Brain pericyte (primary cell): ENCODE results near the gene MAP2K2.
"Not testable (repeated sequence)": the region's sequence is repeated elsewhere in the genome, so short reads cannot be mapped to it uniquely, and the experiment has no call there.

Experiments used
- DNase-seq: peaks from one replicate; pipeline ENCODE4 v3.0.0-alpha.2; 2012; ENCODE audit warnings: low read depth, low spot score

The MAP2K2 gene

DNA sequence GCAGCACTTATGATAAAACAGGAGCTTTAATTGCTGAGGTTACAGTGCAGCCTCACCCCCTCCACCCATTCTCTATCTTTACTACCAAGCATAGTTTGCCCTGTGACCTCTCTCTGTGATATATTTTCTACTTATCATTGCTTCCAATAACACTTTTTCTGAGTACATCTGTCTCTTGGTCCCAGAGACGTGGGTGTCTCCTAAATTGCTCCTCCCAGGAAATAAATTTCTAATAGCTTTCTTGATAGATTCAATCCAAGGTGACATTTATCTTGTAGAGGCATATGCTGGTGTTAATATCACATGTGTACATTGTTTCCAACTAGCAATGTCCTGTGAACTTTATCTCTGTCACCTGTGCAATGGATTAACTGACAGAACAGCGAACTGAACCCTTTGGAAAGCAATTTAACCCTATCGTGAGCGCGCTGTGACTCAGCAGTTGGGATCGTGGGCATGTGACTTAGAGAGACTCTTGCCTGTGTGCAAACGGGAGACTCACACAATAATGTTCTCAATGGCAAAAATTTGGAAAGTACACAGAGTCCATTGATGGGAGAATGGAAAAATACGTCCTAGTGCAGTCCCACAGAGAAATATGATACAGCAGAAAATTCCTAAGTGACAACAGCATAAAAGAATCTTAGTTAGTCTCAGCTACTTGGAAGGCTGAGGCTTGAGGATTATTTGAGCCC, 7.0 kb upstream of the MAP2K2 start:
- DNase-seq: no peak

DNA sequence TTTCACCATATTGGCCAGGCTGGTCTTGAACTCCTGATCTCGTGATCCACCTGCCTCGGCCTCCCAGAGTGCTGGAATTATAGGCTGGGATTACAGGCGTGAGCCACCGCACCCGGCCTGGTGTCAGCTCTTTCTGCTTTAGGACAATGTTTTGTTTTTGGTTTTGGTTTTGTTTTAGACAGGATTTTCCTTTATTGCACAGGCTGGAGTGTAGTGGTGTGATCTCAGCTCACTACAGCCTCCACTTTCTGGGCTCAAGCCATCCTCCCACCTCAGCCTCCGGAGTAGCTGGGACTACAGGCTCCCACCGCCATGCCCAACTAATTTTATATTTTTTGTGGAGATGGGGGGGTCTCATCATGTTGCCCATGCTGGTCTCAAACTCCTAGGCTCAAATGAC, 5.1 kb upstream of the MAP2K2 start:
- not testable (repeated sequence) for DNase-seq

DNA sequence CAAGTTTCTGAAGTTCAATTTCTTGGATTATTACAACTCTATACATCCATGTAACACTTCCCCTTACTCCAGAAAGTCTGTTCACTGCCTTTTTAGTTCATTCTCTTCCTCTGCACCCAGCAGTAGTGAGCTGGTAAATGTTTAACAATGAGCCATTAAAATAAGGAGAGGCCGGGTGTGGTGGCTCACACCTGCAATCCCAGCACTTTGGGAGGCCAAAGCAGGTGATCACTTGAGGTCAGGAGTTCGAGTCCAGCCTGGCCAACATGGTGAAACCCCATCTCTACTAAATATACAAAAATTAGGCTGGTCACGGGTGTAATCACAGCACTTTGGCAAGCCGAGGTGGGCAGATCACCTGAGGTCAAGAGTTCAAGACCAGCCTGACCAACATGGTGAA, 3.4 kb upstream of the MAP2K2 start:
- not testable (repeated sequence) for DNase-seq

DNA sequence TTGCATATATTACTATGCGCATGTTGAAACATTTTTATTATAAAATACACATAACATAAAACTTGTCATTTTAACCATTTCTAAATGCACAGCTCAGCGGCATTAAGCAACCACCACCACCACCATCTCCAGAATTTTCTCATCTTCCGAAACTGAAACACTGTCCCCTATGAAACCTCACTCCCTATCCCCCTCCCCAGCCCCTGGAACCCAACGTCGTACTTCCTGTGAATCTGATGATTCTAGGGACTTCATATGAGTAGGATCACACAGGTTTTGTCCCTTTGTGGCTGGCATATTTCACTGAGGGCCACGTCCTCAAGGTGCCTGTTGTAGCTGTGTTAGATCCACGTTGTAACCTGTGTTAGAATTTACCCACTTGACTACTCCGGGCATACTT, 716 bp upstream of the MAP2K2 start:
- no peak for DNase-seq

DNA sequence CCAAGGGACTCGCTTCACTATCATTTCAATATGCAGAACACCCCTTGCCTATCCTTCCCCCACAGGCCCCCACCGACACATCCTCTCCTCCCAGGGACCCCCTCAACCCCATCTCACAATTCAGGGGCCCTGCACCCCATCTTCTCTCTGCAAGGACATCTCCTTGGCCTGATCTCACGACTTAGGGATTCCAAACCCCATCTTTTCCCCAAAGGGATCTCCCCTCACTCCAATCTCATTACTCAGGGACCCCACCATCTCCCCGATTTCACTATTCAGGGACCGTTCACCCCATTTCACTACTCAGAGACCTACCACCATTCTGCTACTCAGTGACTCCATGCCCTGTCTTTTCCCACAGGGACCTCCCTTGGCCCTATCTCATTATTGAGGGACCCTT, 1.4 kb downstream of the MAP2K2 start:
- DNase-seq: no peak

DNA sequence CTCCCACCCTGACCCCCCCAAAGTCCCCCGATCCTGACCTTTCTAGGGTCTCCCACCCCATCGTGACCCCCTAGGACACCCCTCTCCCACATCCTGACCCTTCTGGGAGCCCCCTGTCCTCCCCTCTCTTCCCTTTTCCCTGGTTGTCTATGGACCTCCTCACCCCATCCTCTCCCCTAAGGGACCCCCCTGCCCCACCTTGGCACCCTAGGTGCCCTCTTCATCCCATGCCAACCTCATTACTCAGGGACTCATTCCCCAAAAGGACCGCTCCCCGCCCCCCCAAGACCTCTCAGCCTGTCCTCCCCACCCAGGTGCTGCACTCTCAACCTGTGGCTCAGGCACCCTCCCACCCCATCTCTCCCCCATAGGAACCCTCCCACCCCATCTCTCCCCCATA, 2.1 kb downstream of the MAP2K2 start:
- no peak for DNase-seq

DNA sequence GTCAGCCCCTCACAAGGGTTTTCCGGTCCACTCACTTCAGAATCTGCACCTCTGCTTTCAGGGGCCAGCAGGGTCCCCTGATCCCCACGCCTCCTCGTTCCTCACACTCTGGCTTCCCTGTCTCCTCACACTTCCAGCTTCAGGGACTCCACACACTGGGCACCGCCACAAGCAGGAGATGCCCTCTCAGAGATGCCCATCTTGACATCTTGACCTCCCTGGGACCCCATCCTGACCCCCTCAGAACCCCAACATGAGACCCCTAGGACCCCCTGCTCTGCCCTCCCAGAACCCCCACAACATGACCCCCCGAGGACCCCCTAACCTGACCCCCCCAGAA, 2.7 kb downstream of the MAP2K2 start:
- DNase-seq: no peak

DNA sequence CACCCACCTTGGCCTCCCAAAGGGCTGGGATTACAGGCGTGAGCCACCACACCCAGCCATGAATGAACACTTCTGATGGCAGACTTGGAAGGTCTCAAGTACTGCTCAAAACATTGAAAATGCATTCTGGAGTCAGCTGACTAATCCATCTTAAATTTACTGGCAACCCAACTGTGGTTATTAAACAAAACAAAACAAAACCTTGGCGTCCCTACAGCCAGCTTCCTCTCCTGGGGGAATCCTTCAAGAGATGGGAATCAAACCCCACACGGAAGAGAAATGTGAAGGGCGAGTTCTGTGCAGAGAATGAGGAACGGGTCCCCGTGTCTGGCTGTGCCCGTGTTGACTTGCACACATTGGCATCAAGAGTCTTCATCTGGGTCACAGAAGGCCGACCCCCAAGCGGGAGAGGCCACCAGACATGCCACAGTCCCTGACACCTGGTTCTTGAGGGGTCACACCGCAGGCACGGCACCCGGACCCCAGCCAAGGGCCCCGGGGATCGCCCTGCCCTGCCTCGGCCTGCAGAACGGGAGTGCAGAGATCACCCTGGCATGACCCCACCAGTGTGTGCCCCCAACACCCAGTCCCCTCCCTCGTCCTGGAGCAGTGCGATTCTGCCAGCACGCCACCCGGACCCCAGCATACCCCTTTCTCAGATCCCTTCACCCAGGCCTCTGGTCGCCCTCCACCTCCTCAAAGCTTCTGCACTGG, 3.2 kb downstream of the MAP2K2 start:
- DNase-seq: no peak

DNA sequence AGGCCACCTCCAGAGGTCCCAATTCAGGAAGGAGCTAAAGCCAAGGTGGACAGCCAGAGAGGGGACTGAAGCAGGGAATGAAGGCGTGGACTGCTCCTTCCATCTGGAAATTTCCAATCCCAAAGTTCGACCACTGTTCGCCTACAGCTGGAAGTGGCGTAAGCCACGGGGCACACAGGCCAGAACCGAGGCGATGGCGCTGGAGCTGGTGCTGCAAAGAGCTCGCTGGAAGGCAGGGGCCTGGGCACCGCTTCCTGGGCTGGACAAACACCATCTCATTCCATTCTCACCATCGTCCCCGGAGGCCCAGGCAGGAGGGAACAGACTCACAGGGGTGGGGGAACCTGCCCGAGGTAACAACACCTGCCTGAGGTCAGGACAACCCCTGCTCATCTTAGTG, 4.2 kb downstream of the MAP2K2 start:
- no peak for DNase-seq

DNA sequence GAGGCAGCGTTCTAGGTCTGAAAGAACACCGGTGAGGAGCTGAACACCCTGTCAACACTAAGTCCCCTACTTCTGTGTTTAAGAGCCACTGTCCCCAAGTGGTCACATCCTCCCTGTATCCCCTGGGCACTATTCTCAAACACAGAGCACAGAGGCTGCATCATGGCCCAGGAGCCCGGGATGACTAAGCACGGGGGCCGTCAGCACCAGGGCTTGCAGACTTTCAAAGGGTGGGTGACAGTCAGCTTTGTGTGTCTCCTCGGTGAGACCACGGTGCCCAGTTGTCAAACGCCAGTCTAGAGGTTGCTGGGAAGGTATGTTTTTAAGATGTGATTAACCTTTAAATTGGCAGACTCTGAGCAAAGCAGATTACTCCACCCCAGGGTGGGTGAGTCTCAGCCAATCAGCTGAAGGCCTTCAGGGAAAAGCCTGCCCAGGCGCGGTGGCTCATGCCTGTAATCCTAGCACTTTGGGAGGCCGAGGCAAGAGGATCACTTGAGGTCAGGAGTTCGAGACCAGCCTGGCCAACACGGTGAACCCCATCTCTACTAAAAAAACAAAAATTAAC, 8.0 kb downstream of the MAP2K2 start:
- no peak for DNase-seq

DNA sequence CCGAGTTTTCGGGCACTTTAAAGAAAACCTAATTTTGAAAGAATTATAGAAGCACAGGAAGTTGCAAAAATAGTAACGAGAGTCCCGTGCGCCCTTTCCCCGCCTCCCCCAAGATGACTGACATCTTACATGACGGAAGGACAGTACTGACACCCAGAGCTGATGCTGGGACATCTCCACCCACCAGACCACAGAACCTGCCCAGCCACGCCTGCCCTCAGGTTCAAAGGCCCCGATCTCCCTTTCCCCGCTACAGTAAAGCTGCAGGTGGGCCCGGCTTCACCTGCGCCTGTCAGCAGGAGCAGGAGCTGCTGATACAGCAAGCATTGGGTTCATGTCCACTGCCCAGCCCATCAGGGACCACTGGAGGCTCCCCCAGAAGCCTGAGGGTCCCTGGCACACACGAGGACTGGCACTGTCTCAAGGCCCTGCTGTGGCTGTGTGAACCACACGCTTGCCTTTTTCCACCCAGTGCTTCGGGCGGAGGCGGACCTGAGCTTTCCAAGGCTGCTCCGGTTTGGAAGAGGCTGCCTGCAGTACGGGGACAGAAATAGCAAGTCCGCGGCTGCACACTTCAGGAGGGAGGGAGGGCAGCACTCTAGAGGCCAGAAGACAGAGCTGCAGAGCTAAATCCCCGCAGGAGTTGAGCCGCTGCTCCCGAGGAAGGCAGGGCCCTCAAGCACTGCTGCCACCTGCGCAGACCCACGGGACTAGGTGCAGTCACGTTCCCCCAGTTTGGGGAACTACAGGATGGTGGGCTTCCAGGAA, 8.7 kb downstream of the MAP2K2 start:
- no peak for DNase-seq

DNA sequence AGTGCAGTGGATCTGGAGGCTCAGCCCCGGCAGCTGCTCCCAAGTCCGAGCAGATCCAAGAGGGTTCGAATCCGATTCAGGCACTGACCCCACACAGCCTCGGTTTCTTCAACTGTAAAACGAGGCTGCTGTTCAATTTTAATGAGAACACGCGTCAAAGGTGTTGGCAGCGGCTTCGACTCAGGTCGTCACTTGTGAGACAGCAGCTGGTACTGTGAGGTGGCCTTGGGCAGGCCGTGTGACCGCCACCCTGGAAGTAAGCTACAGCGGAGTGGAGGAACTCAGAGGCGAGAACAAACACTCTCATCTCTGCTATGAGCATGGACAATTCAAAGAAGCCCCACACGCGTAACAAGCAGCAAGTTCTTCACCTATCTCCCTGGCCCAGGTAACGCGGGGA, 9.7 kb downstream of the MAP2K2 start:
- no peak for DNase-seq

DNA sequence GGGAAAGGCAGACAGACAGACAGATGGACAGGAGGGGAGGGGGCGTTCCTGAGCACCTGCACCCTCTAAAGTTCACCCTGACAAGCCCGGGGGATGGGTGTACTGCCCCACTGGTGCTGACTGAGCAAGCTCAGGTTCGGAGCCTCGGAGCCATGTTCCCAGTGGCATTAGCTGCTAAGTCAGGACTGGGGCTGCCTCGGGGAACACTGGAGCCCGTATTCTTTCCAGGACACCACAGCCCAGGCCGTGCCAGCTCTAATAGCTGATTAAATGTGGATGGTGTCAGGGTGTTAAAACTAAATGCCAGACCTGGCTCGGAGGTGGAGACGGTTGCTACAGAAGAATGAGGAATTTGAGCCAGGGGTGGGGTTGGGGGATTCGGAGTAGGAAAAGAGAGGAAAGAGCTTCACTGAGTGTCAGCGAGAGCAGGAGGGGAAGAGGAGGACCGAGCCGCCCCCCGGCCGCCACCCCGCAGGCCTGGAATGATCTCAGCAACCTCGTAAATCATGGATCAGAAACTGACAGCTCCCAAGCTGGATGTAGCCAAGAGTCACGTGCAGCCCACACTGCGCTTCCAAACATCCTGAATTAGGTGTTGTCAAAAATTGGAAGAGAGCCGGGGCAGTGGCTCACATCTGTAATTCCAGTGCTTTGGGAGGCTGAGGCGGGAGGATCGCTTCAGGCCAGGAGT, 10.4 kb downstream of the MAP2K2 start:
- DNase-seq: no peak

DNA sequence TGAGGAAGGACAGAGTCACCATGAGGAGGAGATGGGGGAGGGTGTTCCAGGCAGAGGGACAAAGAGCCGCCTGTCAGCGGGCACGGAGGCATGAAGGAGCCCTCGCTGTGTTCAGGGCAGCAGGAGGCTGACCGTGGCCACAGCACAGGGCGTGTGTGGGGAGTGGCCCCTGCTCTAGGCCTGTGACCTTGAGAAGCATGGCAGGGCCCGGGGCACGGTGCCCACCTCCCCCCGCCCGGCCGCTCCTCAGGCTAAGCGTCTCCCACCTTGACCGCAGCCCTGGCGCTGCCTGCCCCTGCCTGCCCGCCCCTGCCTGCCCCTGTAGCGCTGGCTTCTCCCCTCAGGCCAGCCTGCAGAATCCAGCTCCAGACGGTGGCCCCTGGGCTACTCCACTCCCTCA, 11.6 kb downstream of the MAP2K2 start:
- no peak for DNase-seq

DNA sequence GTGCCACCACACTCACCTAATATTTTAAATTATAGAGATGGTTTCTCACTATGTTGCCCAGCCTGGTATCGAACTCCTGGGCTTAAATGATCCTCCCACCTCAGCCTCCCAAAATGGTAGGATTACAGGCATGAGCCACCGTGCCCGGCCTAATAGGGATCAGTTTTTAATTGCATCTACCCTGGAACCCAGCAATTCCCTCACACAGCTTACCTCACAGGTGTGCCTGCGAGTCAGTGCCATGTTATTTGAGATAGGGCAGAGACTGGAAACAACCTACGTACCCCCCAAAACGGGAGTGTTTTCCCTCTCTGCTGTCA, 14.3 kb downstream of the MAP2K2 start:
- no peak for DNase-seq

DNA sequence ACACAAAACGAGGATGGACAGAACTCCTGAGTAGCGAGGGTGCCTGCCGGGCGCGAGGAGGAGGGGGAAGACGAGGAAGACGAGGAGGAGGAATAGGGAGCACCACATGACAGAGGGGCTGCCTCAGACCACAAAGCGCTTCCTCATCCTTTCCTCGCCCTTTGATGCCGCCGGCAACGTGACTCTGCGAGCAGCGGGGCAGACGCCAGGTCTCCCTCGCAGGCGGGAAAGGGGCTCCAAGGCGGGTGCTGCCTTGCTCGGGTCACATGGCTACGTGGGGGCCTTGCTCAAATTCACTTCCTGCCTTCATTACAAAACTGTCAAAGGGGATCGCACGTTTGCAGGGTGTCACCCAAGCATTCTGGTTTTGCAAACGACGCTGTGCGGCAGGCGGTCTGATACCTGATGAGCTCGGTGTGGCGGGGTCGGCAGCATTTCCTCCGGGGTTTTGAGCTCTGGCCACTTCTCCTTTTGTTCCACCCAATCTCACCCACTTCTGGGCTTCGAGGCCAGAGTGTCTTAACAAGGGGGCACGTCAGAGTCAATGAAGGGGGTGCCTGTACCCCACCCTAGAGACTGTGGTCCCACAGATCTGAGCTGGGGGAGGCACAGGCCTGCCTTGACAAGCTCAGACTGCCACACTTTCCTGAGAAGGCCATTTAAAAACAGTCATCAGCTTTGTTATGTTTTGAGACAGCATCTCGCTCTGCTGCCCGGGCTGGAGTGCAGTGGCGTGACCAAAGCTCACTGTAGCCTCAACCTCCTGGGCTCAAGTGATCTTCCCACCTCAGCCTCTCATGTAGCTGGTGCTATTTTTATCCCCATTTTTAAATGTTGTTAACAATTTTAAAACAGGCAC, 14.9 kb downstream of the MAP2K2 start:
- no peak for DNase-seq

DNA sequence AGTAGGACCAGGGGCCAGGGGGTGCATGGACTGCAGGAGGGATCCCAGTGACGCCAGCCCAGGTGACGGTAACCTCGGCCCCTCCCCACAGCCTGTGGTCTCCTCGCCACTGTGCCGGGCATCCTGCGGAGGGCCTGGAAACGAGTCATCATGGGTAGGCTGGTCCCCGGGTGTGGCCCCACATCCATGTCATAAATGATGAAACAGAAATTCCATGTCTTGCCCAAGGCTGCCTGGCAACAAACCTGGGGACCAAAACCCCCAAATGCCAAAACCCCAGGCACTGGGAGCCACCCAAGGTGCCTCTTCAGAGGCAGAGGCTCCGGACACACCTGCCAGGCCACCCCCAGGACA, 20.9 kb downstream of the MAP2K2 start:
- no peak for DNase-seq

DNA sequence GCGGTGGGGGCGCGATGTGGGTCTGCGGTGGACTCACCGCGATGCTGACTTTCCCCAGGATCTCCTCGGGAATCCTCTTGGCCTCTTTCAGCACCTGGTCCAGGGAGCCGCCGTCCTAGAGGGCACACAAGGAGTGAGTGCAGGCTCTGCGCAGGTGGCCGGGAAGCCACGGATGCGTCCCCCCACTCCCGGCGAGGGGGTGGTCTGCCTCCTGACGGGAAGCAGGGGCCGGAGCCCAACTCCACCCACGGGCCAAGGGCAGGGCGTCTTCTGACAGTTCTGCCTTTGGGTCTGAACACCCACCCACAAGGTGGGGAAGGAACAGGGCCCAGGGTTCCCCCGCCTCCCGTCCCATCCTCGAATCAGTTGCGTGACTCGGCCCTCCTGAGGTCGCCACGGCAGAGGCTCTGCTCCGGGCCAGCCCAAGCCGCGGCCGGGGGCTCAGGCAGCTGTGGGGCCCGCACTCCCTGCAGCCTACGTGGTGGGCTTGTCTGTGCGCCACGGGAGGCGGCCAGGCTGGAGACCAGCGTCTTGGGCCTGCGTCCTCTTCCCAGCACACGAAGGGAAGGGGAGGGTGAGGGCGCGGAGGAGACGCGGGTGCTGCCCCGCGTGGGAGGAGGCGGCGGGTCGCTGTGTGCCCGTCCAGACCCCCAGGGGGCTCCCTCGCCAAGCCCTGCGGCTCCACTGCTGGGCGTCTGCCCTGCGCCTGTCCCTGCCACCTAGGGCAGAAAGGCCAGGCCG, 21.4 kb downstream of the MAP2K2 start:
- no peak for DNase-seq

DNA sequence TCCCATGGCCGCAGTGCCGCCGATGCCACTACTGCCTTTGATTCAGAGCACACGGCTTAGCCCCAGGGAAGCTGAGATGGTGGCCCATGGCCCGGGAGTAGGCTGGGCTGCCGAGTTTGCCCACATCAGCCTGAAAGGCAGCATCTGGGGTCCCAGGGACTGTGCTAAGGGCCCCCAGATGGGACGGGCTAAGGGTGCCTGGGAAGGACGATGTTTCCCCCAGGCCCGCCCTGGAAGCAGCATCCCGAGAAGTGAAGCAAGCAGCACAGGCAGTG, 22.5 kb downstream of the MAP2K2 start:
- DNase-seq: no peak

DNA sequence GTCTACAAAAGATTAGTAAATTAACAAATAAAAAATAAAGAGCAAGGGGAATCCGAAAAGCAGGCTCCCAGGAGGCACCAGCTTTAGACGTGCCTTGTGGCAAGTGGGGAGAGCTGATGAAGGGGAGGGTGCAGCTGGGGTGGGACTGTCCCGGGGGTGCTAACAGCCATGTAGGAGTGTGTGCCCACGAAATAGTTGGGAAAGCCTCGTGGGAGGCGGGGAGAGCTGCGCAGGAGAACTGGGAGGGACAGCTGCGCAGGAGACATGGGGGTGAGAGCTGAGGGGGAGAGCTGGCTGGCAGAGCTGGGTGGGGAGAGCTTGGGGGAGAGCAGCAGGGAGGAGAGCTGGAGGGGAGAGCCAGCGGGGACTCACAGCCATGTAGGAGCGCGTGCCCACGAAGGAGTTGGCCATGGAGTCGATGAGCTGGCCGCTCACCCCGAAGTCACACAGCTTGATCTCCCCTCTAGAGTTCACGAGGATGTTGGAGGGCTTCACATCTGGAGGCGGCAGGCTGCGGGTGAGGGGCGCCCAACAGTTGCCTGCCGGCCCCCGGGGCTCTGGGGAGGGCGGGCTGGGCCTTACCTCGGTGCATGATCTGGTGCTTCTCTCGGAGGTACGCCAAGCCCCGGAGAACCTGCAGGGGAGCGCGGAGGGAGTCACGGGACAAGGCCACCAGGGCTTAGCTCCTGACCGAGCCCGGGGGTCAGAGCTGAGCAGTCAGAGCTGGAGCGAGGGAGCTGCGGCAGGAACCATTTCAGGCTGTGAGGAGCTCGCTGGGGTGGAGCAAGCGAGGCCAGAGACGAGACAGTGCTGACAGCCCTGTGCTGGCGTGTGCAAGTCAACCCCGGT, 23.1 kb downstream of the MAP2K2 start:
- DNase-seq: no peak
